Measurements from ENCODE around the gene CCN2.
"Not testable (repeated sequence)": the region's sequence is repeated elsewhere in the genome, so short reads cannot be mapped to it uniquely, and the experiment has no call there.

The CCN2 gene

GRCh38 chr6:131909408-131910218, 41.6 kb downstream of the CCN2 start:
- peak in 4 of 5 experiments; percentile 43 to 82 (median 52) for DNase-seq

GRCh38 chr6:131908787-131909186, 42.4 kb downstream of the CCN2 start:
- DNase-seq = not testable (repeated sequence)

- not testable (repeated sequence) for DNase-seq
Measured at GRCh38 chr6:131903734-131904133, 47.4 kb downstream of the CCN2 start.

GRCh38 chr6:131901326-131901873, 49.8 kb downstream of the CCN2 start:
- DNase-seq = not testable (repeated sequence)

- no peak for DNase-seq
Measured at GRCh38 chr6:131900231-131900630, 50.9 kb downstream of the CCN2 start.

GRCh38 chr6:131898718-131899117, 52.5 kb downstream of the CCN2 start:
- no peak for DNase-seq
